ENCODE measurements around the gene TMEM204. TPM values are rescaled to one million over a fixed set of nuclear protein-coding genes. Genes with fewer than 3 reads are reported as not detected.

Gene TMEM204
- total RNA-seq, 2 donors from 2014 or later = 2.9 to 5.0 TPM

DNA sequence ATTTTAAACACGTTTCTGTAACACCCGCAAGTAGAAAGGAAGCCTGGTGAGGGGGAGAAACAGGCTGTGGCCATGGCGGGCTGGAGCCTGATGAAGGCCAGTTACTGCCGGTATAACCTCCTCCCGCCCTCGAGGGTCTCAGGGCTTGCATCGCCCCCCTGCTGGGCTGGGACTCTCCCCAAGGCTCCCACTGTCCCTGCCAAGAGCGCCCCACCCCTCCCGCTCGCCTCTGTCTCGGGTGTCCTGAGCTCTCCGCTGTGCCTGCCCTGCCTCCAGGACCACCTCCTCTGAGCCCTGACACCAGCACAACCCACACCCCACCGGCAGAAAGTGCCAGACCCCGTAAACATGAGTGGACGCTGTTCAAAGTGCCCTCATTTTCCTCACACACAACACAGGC, 18.7 kb downstream of the TMEM204 start:
- TF ChIP-seq CTCF (IDR thresholded peaks at IDR 0.05) = no peak
- no peak for DNase-seq
- Histone ChIP-seq H3K4me1 (no peaks in the 10 kb centered on the region), H3K9me3 (no peaks in the 10 kb centered on the region), H3K4me3 (no peak overlapping the region), H3K27me3 (no peaks in the 10 kb centered on the region), H3K27ac (no peak overlapping the region), H3K9ac (ENCODE audit: low read depth in 2 of 2, low read length in 2 of 2) (no peak overlapping the region), H3K36me3 (peaks cover 4% of the 10 kb centered on the region)
- intact Hi-C loops (cut with DNase I) = no loop called here

DNA sequence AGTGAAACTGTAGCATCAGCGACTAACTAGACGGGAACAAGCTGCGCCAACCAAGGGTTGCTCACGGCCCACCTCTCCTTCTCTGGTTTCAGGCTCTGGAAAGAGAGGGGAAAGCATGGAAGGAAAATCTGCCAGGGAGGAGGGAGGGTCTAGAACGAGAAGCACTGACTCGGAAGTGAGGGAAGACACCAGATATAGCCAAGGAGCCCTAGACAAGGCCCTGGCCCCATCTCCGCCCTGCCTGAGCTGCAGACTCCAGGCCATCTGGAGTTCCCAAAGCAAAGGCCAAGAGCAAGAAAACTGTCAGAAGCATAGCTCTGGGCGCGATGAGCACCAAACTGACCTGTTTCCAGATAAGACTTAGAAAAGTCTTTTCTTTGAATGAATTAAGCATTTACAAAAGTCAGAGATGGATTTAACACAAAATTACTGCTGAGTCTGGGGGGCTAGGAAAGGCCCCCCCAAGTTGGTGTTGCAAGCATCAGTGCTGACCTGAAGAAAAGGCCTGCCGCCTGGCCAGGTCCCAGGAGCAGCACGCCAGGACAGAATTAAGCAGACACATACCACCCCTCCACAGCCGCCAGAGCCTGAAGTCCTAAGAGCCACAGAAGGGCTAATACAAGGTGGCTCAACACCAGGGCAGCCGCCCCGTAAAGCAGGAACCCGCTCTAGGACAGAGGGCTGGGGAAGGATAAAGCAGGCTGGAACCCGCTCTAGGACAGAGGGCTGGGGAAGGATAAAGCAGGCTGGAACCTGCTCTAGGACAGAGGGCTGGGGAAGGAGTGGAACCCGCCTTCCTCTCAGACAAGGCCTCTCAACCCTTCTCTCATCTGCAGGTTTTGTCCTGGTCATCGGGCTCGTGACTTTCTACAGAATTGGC, 20.7 kb downstream of the TMEM204 start:
- intact Hi-C loops (cut with DNase I) = no loop called here
- H3K27ac ChIP-seq = no peak overlapping the region
- peaks cover 4% of the 10 kb centered on the region for H3K36me3 ChIP-seq

GRCh38 chr16:1554826-1555445, 21.5 kb downstream of the TMEM204 start:
- Histone ChIP-seq H3K27me3 (no peaks in the 10 kb centered on the region), H3K4me3 (no peak overlapping the region), H3K9ac (ENCODE audit: low read depth in 2 of 2, low read length in 2 of 2) (no peak overlapping the region), H3K36me3 (peaks cover 4% of the 10 kb centered on the region), H3K4me1 (no peaks in the 10 kb centered on the region), H3K9me3 (no peaks in the 10 kb centered on the region), H3K27ac (no peak overlapping the region)
- no peak for TF ChIP-seq CTCF (IDR thresholded peaks at IDR 0.05)
- DNase-seq = no peak
- intact Hi-C loops (cut with DNase I) = no loop called here

More for the DNA sequence above, 20.7 kb downstream of the TMEM204 start:
- Histone ChIP-seq H3K9ac (ENCODE audit: low read depth in 2 of 2, low read length in 2 of 2) (no peak overlapping the region), H3K9me3 (no peaks in the 10 kb centered on the region), H3K4me3 (no peak overlapping the region), H3K4me1 (no peaks in the 10 kb centered on the region), H3K27me3 (no peaks in the 10 kb centered on the region)
- TF ChIP-seq CTCF (IDR thresholded peaks at IDR 0.05) = no peak
- DNase-seq = no peak

GRCh38 chr16:1556254-1556653, 22.8 kb downstream of the TMEM204 start:
- Histone ChIP-seq H3K27me3 (no peaks in the 10 kb centered on the region), H3K36me3 (peaks cover 4% of the 10 kb centered on the region), H3K4me3 (no peak overlapping the region), H3K9me3 (no peaks in the 10 kb centered on the region), H3K27ac (no peak overlapping the region), H3K9ac (ENCODE audit: low read depth in 2 of 2, low read length in 2 of 2) (no peak overlapping the region), H3K4me1 (no peaks in the 10 kb centered on the region)
- intact Hi-C loops (cut with DNase I) = no loop called here
- no peak for DNase-seq
- no peak for TF ChIP-seq CTCF (IDR thresholded peaks at IDR 0.05)

GRCh38 chr16:1557074-1557473, 23.6 kb downstream of the TMEM204 start:
- Histone ChIP-seq H3K36me3 (peaks cover 4% of the 10 kb centered on the region), H3K4me3 (no peak overlapping the region), H3K27me3 (no peaks in the 10 kb centered on the region), H3K9me3 (no peaks in the 10 kb centered on the region), H3K4me1 (no peaks in the 10 kb centered on the region), H3K9ac (ENCODE audit: low read depth in 2 of 2, low read length in 2 of 2) (no peak overlapping the region), H3K27ac (no peak overlapping the region)
- DNase-seq = no peak
- intact Hi-C loops (cut with DNase I) = no loop called here
- no peak for TF ChIP-seq CTCF (IDR thresholded peaks at IDR 0.05)
